HEK293T (cell line): ENCODE data around the gene SULT6B1.

Experiments
- FOXM1 ChIP-seq: fragments of 450-650 bp; IDR thresholded peaks from 2 replicates; pipeline ENCODE4 v1.6.1; 2017; ENCODE audit warnings: mild to moderate bottlenecking, borderline replicate concordance
- NFRKB ChIP-seq: fragments of 450-650 bp; IDR thresholded peaks from 2 replicates; pipeline ENCODE4 v1.6.1; 2016; ENCODE audit warnings: mild to moderate bottlenecking, moderate library complexity
- SUZ12 ChIP-seq: fragments of 450-650 bp; IDR thresholded peaks from 2 replicates; pipeline ENCODE4 v1.6.1; 2016; ENCODE audit warnings: mild to moderate bottlenecking

DNA sequence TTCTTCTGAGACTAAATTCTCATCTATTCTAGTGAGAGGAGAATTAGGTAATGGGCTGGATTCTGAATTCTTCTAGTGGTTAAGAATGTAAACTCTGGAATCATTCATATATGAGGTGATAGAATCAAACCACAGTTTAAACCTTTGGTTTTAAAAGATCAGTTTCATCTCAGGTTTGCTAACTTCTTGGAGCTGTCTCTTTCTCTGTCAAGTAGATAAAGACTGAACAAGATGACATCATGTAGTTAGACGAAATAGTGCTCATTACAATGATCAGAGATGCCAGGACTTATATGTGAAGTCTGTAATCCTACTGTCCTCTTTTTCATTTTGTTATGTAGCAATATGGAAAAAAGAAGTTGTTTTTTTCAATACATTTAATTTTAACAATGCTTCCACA, 12.7 kb upstream of the SULT6B1 start:
- TF ChIP-seq FOXM1 = no peak
- no peak for TF ChIP-seq SUZ12
- no peak for TF ChIP-seq NFRKB
